Fibroblast of pulmonary artery (primary cell): ENCODE data around the gene CYFIP1.

ENCODE experiments used
- DNase-seq: peaks from one replicate; pipeline ENCODE4 v3.0.0-alpha.2; 2010; ENCODE audit warnings: low read depth
- H3K4me3 ChIP-seq: replicated peaks from 2 replicates; pipeline ENCODE4 v1.5.1; 2011; ENCODE audit warnings: low read depth, mild to moderate bottlenecking, control low read depth, low read length, moderate library complexity
- TF ChIP-seq, protein P1 (sequence below): IDR thresholded peaks from 2 replicates; pipeline ENCODE4 v1.5.1; 2011; ENCODE audit warnings: mild to moderate bottlenecking, control low read depth, low read length, inconsistent platforms; ENCODE audit errors: missing control alignments

CYFIP1 gene

DNA sequence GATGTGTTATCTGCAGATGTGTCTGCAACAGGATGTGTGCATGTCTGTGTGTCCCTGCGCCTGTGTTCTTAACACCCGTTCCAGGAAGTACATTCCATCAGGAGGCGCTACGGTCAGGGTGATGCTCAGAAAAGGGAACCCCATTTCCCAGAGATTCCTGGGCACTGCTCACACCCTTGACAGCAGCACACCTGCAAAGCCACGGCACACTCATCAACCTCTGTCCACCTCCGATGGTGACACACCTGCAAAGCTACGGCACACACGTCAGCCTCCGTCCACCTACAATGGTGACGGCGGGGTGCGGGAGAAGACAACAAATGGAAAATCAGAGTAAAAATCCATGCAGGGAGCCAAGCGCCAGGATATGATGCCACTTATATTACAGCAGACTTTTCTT, 86.3 kb downstream of the CYFIP1 start:
- no peak for DNase-seq
- TF ChIP-seq, protein P1, sequence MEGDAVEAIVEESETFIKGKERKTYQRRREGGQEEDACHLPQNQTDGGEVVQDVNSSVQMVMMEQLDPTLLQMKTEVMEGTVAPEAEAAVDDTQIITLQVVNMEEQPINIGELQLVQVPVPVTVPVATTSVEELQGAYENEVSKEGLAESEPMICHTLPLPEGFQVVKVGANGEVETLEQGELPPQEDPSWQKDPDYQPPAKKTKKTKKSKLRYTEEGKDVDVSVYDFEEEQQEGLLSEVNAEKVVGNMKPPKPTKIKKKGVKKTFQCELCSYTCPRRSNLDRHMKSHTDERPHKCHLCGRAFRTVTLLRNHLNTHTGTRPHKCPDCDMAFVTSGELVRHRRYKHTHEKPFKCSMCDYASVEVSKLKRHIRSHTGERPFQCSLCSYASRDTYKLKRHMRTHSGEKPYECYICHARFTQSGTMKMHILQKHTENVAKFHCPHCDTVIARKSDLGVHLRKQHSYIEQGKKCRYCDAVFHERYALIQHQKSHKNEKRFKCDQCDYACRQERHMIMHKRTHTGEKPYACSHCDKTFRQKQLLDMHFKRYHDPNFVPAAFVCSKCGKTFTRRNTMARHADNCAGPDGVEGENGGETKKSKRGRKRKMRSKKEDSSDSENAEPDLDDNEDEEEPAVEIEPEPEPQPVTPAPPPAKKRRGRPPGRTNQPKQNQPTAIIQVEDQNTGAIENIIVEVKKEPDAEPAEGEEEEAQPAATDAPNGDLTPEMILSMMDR = no peak
- H3K4me3 ChIP-seq = no peak overlapping the region

GRCh38 chr15:22893081-22893480, 87.1 kb downstream of the CYFIP1 start:
- TF ChIP-seq, protein P1 = no peak
- DNase-seq = no peak

GRCh38 chr15:22892333-22892732, 87.8 kb downstream of the CYFIP1 start:
- TF ChIP-seq, protein P1 = no peak
- no peak overlapping the region for H3K4me3 ChIP-seq
- no peak for DNase-seq

More at GRCh38 chr15:22893081-22893480, 87.1 kb downstream of the CYFIP1 start:
- no peak overlapping the region for H3K4me3 ChIP-seq

DNA sequence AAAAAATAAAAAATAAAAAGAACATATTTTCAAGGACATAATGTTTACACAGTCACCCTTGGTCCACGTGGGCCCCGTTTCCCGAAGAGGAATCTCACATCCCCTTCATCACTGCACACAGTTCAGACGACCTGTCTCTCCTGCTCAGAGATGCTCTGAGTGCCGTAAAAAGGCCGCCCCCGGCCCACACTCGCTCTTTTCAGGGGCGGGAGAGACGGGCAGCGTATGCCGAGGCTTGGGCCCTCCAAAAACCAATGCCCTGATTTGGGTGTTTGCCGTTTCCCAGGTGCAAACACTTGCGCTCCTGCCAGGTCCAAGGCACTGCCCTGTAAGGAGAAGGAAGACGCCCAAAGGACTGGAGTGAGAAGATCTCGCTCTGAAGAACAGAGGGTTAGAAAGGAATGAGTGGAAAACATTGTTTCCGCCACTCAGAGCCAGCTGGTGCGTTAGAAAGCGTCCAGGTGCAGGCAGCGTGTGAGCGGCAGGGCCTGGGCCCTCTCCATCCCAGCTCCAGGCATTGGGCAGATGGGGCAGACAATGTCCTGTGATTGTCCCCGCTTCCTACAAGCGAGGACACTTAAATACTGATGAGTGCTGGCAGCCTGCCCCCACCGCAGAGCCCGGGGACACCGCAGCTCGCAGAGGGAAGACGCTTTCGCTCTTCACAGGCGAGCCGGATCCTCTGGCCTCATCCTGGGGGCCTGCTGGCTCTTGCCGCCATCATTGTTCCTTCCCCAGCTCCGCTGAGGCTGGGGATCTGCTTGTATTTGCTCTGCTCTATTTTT, 88.5 kb downstream of the CYFIP1 start:
- TF ChIP-seq, protein P1 = no peak
- H3K4me3 ChIP-seq = no peak overlapping the region
- no peak for DNase-seq

GRCh38 chr15:22890296-22890695, 89.9 kb downstream of the CYFIP1 start:
- TF ChIP-seq, protein P1 = no peak
- H3K4me3 ChIP-seq = no peak overlapping the region
- DNase-seq = no peak

DNA sequence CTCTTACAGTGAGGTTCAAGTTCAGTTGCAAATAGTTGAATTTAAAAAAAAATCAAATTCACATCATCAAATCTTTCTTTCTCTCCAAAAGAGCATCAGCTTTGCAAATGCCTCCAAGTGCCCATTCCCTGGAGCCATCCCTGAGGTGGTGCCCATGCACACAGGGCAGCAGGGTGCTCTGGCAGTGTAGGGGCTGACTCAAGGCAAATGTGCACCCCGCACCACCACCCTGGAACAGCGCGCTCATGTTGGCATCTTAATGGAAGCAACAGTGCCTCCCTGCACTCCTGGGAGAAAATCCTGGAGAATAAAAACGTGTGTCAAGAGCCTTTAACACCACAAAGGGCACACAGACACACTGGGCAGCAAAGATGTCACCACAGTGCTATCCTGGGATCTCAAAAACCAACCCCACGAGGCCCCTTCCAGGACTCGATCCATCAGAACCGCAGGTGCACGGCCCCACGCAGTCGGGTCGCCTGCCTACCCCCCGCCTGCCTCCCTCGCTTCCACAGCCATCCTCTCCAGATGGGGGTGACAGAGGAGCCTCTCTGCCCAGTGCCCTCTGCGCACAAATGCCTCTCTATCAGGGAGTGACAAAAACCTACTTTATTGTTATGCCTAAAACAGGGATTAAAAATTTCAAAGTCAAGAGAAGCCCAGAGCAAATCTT, 90.9 kb downstream of the CYFIP1 start:
- TF ChIP-seq, protein P1 = no peak
- H3K4me3 ChIP-seq = no peak overlapping the region
- no peak for DNase-seq
